Endothelial cell of umbilical vein (primary cell): ENCODE results near the gene CNTNAP2. TPM values are rescaled to one million over a fixed set of nuclear protein-coding genes. Genes with fewer than 3 reads are reported as not detected.

Experiments
- BruUV-seq: library from RNA; stranded (reverse); fragments of 400-500 nt; replicated peaks from 2 replicates; lab custom pipeline; 2021; lab: Mats Ljungman, UMichigan
- CTCF ChIA-PET: fragments of 300-600, 350-600 bp; sonication (Branson Sonifier 250); formaldehyde crosslinking; loops from one replicate; lab custom pipeline; 2021; ENCODE audit warnings: antibody characterized with exemption, inconsistent platforms; lab: Charles Lee
- POLR2A ChIA-PET: fragments of 300-600, 350-600 bp; sonication (Branson Sonifier 250); formaldehyde crosslinking; loops from one replicate; lab custom pipeline; 2021; ENCODE audit warnings: antibody characterized with exemption, inconsistent platforms; lab: Charles Lee
- DNase-seq: peaks from one replicate; pipeline ENCODE4 v3.0.0-alpha.2; 2011; ENCODE audit warnings: low read depth, low spot score
- FAIRE-seq: peaks from 2 replicates; lab custom pipeline; 2011; peaks lifted over from hg19 to GRCh38; lab: Jason Lieb, UNC
- H2AFZ ChIP-seq: 2 replicates; pipeline ENCODE4 v1.6.0; 2012; ENCODE audit warnings: low read depth, low read length, control low read depth, inconsistent platforms
- H3K27ac ChIP-seq: 2 replicates; pipeline ENCODE4 v1.5.1; 2011; ENCODE audit warnings: low read depth, mild to moderate bottlenecking, control low read depth, low read length, moderate library complexity; ENCODE audit not compliant: insufficient read depth
- H3K27me3 ChIP-seq, 2 experiments: 2 replicates each; pipeline versions ENCODE4 v1.6.0 to v1.6.1; 2011; ENCODE audit warnings: low read length in 2 of 2, mixed read lengths in 1 of 2; ENCODE audit not compliant: control insufficient read depth in 2 of 2, insufficient read depth in 2 of 2
- H3K36me3 ChIP-seq, 2 experiments: 2 replicates in 1 of 2; 3 replicates in 1 of 2; pipeline ENCODE4 v1.5.1; 2011; ENCODE audit warnings: low read length in 2 of 2, mild to moderate bottlenecking in 1 of 2, moderate library complexity in 1 of 2; ENCODE audit not compliant: control insufficient read depth in 2 of 2, insufficient read depth in 2 of 2; ENCODE audit errors: extremely low read depth in 1 of 2
- H3K4me1 ChIP-seq: 3 replicates; pipeline ENCODE4 v1.5.1; 2011; ENCODE audit warnings: mild to moderate bottlenecking, low read length; ENCODE audit not compliant: control insufficient read depth, insufficient read depth; ENCODE audit errors: extremely low read depth
- H3K4me2 ChIP-seq: 2 replicates; pipeline ENCODE4 v1.6.1; 2011; ENCODE audit warnings: low read length, control low read depth, mixed read lengths; ENCODE audit not compliant: insufficient read depth
- H3K4me3 ChIP-seq, 3 experiments: fragments of 200-600 bp in 1 of 3; sonication (generic), shearing (Covaris generic) in 1 of 3; replicated peaks in 1 of 3; 2 replicates each; pipeline ENCODE4 v1.5.1; 2011 to 2016; ENCODE audit warnings: control low read depth in 3 of 3, low read length in 3 of 3, mild to moderate bottlenecking in 2 of 3, inconsistent platforms in 1 of 3, low read depth in 1 of 3, moderate library complexity in 1 of 3; ENCODE audit not compliant: insufficient read depth in 1 of 3
- H3K79me2 ChIP-seq: 2 replicates; pipeline ENCODE4 v1.6.0; 2012; ENCODE audit warnings: low read length, inconsistent platforms; ENCODE audit not compliant: control insufficient read depth, insufficient read depth
- H3K9ac ChIP-seq: replicated peaks from 2 replicates; pipeline ENCODE3; 2011; ENCODE audit warnings: low read length, control low read depth; ENCODE audit not compliant: insufficient read depth; ENCODE audit errors: extremely low read depth
- H3K9me1 ChIP-seq: replicated peaks from 3 replicates; pipeline ENCODE4 v1.6.0; 2011; ENCODE audit warnings: mild to moderate bottlenecking, low read length; ENCODE audit not compliant: control insufficient read depth, insufficient read depth; ENCODE audit errors: extremely low read depth
- H3K9me3 ChIP-seq: replicated peaks from 2 replicates; pipeline ENCODE4 v1.5.1; 2012; ENCODE audit warnings: low read length, inconsistent platforms; ENCODE audit not compliant: control insufficient read depth, insufficient read depth
- H4K20me1 ChIP-seq: replicated peaks from 2 replicates; pipeline ENCODE3; 2011; ENCODE audit warnings: mild to moderate bottlenecking, low read length; ENCODE audit not compliant: control insufficient read depth, insufficient read depth; ENCODE audit errors: extremely low read depth
- CTCF ChIP-seq, 2 donors: IDR thresholded peaks; 1 replicate in 1 of 2; 2 replicates in 1 of 2; pipeline ENCODE4 v1.5.1; 2011; ENCODE audit warnings: low read length in 2 of 2, mild to moderate bottlenecking in 2 of 2, moderate library complexity in 2 of 2, control low read depth in 1 of 2, inconsistent platforms in 1 of 2, low read depth in 1 of 2; ENCODE audit not compliant: insufficient read depth in 1 of 2; ENCODE audit errors: extremely low read depth in 1 of 2
- EZH2 ChIP-seq: IDR thresholded peaks from 2 replicates; pipeline ENCODE4 v1.6.1; 2012; ENCODE audit warnings: borderline replicate concordance, low read depth, mild to moderate bottlenecking, moderate library complexity, low read length, inconsistent platforms; ENCODE audit not compliant: severe bottlenecking
- FOS ChIP-seq: IDR thresholded peaks from 2 replicates; pipeline ENCODE4 v1.6.1; 2011; ENCODE audit warnings: mild to moderate bottlenecking, low read length, moderate library complexity, borderline replicate concordance; ENCODE audit not compliant: insufficient read depth
- GATA2 ChIP-seq: IDR thresholded peaks from 2 replicates; pipeline ENCODE4 v1.7.0; 2011; ENCODE audit warnings: low read depth, mild to moderate bottlenecking, moderate library complexity, mixed read lengths, low read length; ENCODE audit not compliant: insufficient read length, insufficient read depth
- JUN ChIP-seq: IDR thresholded peaks from 2 replicates; pipeline ENCODE4 v1.6.1; 2011; ENCODE audit warnings: borderline replicate concordance, low read depth; ENCODE audit not compliant: insufficient read length, insufficient read depth
- MYC ChIP-seq: IDR thresholded peaks from one replicate; pipeline ENCODE4 v1.6.1; 2011; ENCODE audit warnings: mild to moderate bottlenecking, low read depth, low read length
- POLR2A ChIP-seq: IDR thresholded peaks from 2 replicates; pipeline ENCODE4 v1.6.1; 2012; ENCODE audit warnings: low read depth, mild to moderate bottlenecking, control low read depth, low read length
- POLR2AphosphoS5 ChIP-seq: IDR thresholded peaks from 2 replicates; pipeline ENCODE4 v1.6.1; 2012; ENCODE audit warnings: low read depth, mild to moderate bottlenecking, control low read depth, low read length, moderate library complexity; ENCODE audit not compliant: insufficient read depth
- dilution Hi-C: fragments of 300-500 bp; cut with MboI; formaldehyde crosslinking; loops from one replicate; pipeline ENCODE4 v1.15.0; 2019; ENCODE audit warnings: low sequenced_read_pairs; ENCODE audit not compliant: extremely low pct_ligation_motif_present
- intact Hi-C: fragments of 100-400 bp; cut with micrococcal nuclease; formaldehyde crosslinking; loops from one replicate; pipeline ENCODE4 v1.10.0; 2022
- polyA plus RNA-seq, 4 experiments: library from polyadenylated mRNA; depleted of rRNA in 3 of 4; stranded (reverse) in 3 of 4; unstranded in 1 of 4; fragments of >200 nt; gene quantifications; 2 replicates each; pipeline versions ENCODE4 v1.2.1 to v1.2.3, GENCODE V29; 2011 to 2012; ENCODE audit warnings: missing spikeins in 1 of 4
- total RNA-seq: library from RNA; stranded (reverse); gene quantifications from 2 replicates; pipeline ENCODE4 v1.2.3, GENCODE V29; 2021
- TF ChIP-seq, protein P1 (sequence below): IDR thresholded peaks from 2 replicates; pipeline ENCODE4 v1.6.1; 2011; ENCODE audit not compliant: insufficient read depth, insufficient read length

Gene CNTNAP2
- total and polyA plus RNA-seq, 2 donors (not counting 3 experiments of a cell fraction or from before 2014, with no cell fraction given) = not detected

GRCh38 chr7:147852833-147853232 lies 1736.2 kb downstream of the CNTNAP2 start:
- Histone ChIP-seq H3K9me1 (no peaks in the 10 kb centered on the region), H3K4me2 (no peak overlapping the region), H4K20me1 (no peaks in the 10 kb centered on the region), H2AFZ (no peak overlapping the region), H3K36me3 (no peaks in the 10 kb centered on the region), H3K4me1 (no peaks in the 10 kb centered on the region), H3K27ac (no peak overlapping the region), H3K9ac (no peak overlapping the region), H3K4me3 (no peak overlapping the region), H3K9me3 (peaks cover 2% of the 10 kb centered on the region), H3K79me2 (no peaks in the 10 kb centered on the region), H3K27me3 (no peaks in the 10 kb centered on the region)
- TF ChIP-seq POLR2A (no peak), FOS (no peak), GATA2 (no peak), JUN (no peak), POLR2AphosphoS5 (no peak), MYC (no peak), EZH2 (no peak), CTCF (IDR thresholded peaks at IDR 0.05; ENCODE audit: extremely low read depth in 1 of 2, insufficient read depth in 1 of 2, low read depth in 1 of 2, low read length in 2 of 2) (no peak)
- TF ChIP-seq, protein P1, sequence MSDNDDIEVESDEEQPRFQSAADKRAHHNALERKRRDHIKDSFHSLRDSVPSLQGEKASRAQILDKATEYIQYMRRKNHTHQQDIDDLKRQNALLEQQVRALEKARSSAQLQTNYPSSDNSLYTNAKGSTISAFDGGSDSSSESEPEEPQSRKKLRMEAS = no peak
- no peak for DNase-seq
- intact Hi-C loops (no loop called here), dilution Hi-C loops (no loop called here)
- FAIRE-seq = no peak
- CTCF ChIA-PET = no interaction called here
- BruUV-seq = no TSS peak
- POLR2A ChIA-PET = no interaction called here
